Raji (cell line): ENCODE measurements around the gene KANK4.

Experiments
- POLR2A ChIP-seq: IDR thresholded peaks from 2 replicates; pipeline ENCODE4 v1.6.1; 2011; ENCODE audit warnings: low read depth, low read length, control low read depth; ENCODE audit not compliant: insufficient read depth

The KANK4 gene

DNA sequence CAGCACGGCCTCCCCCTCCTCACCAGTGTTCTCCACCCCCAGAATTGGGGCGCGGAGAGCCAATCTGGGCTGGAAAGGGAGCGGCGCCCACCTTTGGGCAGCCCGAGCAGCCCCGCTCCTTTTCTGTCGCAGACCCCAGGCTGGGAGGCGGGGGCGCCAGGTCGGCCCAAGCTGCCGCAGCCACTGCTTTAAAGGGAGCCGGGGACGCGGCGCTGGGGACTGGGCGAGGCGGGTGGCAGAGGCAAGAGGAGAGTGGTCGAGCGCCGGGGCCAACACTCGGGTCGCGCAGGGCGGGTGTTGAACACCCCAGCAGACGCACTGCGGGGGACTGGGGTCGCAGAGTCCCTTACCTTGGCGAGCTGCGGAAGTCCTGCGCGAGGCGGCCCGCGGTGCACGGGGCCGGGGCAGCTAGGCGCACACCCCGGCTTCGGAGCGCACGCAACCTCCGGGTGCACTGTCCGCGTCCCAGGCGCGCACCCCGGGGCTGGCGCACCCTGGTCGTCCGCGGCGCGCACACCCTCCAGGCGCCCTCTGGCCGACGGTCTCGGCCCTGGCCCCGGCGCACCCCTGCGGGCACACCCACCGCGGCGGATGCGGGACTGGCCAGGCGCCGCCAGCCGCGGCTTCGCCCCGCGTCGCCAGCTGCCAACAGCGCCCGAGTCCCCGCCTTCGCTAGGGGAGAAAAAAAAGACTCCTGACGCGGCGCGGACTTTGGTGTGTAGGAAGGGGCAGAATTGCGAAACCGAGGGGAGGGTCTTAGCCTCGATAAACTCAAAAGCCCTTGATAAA, at the start of gene KANK4:
Gene KANK4, minus strand, starts transcription at position 679 of the 789 bp plus-strand sequence. CDS start 37,870 bp downstream, outside the sequence.
- no peak for TF ChIP-seq POLR2A

DNA sequence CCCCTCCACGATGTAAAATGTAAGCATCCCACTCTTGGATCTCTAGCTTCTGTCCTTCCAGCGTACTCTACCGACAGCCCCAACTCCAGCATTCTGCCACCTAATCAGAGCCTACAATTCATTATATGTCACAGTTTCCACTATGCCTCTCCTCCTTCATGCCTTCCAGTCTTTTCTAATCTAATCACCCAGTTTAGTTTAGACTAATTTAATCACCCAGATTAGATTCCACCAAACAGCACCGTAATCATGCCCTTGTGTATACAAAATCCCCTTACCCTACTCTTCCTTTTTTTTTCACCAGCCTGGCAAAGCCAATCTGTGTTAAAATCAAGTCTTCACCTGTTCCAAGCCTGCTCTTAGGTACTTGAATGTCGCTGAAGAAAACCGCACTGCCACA, 49.8 kb upstream of the KANK4 start:
- no peak for TF ChIP-seq POLR2A

DNA sequence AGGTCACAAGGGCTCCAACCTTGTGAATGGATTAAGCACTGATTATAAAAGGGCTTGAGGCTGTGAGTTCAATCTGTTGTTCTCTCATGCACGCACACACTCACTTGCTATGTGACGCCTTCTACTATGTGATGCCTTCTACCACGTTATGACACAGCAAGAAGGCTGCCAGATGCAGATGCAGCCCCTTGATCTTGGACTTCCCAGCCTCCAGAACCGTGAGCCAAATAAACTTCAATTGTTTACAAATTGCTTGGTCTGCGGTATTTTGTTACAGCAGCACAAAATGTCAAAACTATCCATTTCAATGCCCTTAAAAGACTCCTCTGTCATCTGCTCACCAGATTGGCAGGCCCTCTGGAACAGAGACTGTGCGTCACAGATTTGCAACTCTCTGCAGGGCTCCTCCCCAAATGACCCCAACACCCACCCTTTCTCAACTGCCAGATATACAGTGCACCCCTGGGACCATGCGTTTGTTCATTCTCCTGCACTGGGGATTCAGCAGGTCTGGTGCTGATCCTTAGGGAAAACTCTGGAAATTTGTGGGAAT, 47.8 kb upstream of the KANK4 start:
- TF ChIP-seq POLR2A: no peak

DNA sequence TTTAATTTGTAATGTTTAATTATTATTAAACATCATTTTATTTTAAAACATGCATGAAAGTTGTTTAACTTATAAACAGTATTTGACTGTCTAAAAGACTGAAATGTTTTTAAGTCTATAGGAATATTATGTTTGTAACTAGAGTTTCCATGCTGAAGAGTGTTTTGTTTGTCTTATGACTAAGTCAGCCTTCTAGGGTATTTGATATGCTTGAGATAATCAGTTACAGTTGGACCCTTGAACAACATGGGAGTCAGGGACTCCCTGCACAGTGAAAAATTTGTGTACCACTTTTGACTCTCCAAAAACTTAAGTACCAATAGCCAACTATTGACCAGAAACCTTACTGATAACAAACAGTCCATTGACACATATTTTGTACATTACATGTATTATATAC, 45.5 kb upstream of the KANK4 start:
- no peak for TF ChIP-seq POLR2A

DNA sequence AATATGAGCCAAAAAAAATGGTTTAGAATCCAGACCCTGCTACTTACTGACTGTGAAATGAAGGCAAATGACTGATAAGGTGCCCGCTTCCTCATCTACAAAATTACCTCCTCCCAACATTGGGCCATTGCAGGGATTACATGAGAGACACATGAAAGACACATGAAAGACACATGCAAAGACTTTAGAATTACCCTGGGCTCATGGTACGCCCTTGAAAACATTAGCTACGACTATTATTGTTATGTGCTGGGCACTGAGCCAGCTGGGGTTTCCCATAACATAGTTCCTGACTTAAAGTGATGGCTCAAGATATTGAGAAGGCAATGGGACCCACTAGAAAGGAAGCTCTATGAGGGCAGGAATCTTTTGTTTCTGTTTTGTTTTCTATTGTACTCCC, 43.7 kb upstream of the KANK4 start:
- TF ChIP-seq POLR2A: no peak

DNA sequence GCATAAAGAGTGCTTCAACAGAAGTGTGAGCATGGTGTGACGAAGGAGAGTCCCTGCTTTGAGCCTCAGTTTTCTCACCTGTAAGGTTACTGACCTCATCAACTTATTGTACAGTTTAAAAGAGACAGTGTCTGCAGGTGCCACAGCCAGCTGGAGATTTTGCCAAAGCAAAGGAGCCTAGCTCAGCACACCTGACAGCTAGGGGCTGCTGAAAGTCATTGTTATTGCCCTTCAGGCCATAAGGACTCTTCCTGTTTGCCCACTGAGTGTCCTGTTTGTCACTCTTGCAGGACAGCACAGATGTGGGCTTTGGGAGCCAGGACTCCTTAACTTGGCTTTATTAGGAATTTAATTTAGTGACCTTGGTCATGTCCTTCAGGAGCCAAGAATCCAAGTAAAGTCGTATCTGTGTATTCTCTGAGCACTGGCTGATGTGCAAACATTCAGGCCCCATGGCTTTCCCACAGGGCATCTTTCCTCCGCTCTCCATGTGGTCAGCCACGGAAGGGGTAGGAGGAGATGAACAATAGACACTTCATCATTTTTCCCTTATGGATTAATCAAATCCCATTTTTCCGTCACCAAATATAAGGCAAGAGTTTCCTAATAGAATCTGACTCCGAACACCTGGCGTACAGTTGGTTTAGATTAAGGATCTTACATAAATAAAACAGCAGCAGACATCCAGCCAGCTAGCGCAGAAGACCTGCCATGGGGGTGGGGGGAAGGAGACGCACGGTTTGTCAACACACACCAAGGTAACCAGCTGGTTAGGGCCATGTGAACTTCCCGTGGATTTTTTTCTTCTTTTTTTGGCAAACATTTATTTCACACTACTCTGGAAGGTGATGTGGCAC, 43.1 kb upstream of the KANK4 start:
- TF ChIP-seq POLR2A: no peak

DNA sequence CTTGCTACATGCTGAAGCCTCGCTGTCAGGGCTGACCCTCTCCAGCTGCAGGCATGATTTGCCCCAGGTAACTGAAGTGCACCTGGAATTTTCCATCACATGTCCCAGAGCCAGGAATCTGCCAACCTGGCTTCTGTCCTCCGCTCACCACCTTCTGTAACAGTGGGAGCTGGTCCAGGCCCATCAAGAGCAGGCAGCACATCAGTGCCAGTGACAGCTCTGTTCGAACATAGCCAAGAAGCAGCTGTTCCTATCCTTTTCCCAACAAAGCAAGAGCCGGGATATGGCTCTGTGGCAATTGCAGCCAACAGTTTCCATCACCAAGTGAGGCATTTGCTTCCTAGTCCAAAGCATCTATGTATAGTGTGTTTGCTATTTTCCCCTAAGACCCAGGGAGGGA, 42.2 kb upstream of the KANK4 start:
- TF ChIP-seq POLR2A: no peak

DNA sequence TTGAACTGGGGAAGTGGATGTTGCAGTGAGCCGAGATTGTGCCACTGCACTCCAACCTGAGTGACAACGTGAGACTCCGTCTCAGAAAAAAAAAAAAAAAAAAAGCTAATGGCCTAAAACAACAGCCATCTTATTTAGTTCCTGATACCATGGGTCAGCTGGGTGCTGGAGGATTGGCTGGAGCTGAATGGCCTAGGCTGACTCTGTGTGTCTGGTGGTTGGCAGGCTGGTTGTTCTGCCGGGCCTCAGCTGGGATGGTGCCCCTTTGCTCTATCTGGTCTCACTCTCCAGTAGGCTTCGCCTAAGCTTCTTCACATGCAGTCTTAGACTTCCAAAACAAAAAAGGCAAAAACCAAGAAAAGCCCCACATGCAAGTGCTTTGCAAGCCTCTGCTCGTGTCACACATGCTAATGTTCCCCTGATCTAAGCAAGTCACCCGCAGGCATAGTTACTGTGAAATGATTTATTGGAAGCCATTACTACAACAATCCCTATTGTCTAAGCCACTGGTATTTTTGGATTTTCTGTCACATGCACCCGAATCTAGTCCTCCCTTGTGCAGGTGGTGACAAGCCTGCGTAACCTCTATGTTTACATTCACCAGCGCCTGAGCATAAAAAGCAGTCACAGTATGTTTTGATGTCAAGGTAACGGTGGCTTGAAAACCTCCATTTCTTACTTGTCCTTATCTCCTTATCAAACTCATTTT, 39.6 kb upstream of the KANK4 start:
- no peak for TF ChIP-seq POLR2A

DNA sequence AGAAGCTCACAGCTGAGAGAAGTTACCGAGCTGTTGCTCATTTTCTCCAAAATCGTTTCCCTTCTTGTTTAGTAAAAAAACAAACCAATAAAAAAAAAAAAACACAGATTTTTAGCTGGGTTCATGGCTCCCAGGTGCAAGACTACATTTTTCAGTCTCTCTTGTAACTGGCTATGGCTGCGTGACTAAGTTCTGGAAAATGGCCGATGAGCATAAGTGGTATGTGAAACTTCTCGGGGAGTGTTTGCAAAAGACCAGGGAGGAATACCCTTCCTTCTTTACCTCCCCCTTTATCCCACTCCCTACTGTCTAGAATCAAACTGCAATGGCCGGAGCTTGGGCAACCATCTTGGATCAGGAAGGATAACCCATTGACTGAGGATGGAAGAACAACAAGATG, 38.7 kb upstream of the KANK4 start:
- TF ChIP-seq POLR2A: no peak

DNA sequence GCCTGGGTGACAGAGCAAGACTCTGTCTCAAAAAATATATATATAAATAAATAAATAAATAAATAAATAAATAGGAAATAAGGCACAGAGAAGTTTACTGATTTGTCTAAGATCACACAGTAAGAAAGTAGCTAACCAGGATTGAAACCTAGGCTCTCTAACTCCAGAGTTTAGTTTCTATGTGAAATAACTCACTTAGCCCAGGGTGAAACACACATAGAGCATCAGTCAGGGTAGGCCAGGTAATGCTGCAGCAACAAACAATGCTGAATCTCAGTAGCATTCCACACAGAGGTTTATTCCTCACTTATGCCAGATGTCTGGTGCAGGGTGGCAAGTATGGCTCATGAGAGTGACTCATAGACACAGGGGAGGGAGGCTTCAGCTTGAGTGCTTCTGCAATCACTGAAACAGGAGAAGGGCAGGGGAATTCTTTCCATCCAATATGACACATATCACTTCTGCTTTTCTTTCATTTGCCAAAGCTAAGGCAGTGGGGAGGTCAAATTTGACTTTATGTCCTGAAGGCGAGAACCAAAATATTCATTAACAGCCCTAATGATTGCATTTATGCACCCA, 37.1 kb upstream of the KANK4 start:
- no peak for TF ChIP-seq POLR2A

DNA sequence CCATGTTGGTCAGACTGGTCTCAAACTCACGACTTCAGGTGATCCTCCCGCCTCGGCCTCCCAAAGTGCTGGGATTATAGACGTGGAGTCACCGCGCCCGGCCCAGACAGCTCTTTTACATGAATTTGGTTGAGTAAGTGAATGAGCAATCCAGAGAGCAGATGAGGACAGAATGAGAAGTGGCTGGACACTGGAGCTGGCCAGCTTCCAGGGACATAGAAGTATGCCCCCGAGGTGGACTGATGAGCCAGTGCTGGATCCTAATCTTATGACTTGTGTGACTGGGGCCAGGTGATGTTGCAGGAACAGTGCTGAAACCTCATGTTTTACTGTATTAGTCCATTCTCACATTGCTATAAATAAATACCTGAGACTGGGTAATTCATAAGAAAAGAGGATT, 35.9 kb upstream of the KANK4 start:
- no peak for TF ChIP-seq POLR2A

DNA sequence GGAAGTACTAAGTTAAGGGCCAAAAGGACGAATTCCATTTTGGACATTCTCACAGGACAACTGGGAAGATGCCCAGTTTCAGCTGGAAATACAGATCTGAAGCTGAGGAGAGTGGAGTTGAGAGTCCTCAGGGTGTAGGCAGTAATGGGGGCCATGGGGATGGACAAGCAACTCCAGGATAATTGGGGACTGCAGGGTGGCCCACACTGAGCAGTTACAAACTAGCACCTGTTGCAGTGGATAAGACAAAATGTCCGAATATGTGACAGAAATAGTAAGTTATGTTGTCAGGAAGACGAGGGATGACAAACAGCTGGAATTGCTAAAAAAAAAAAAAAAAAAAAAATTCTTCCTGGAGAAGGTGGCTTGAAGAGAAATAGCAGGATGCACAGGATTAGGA, 34.6 kb upstream of the KANK4 start:
- no peak for TF ChIP-seq POLR2A

DNA sequence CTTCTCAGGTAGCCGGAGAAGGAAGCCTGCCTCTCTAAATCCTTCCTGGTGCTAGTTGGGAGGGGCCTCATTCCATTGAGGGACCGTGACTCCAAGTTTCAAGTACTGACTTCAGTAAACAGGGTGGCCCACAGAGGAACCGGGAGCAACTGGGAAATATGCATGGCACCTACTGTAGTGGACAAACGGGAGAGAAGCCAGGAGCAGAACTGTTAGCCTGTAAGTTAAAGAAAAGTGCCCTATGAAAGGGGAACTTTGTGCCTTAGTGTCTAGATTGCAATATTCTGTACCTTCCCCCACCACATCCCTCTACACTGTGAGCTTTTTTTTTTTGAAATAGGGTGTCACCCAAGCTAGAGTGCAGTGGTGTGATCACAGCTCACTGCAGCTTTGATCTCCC, 33.2 kb upstream of the KANK4 start:
- TF ChIP-seq POLR2A: no peak

DNA sequence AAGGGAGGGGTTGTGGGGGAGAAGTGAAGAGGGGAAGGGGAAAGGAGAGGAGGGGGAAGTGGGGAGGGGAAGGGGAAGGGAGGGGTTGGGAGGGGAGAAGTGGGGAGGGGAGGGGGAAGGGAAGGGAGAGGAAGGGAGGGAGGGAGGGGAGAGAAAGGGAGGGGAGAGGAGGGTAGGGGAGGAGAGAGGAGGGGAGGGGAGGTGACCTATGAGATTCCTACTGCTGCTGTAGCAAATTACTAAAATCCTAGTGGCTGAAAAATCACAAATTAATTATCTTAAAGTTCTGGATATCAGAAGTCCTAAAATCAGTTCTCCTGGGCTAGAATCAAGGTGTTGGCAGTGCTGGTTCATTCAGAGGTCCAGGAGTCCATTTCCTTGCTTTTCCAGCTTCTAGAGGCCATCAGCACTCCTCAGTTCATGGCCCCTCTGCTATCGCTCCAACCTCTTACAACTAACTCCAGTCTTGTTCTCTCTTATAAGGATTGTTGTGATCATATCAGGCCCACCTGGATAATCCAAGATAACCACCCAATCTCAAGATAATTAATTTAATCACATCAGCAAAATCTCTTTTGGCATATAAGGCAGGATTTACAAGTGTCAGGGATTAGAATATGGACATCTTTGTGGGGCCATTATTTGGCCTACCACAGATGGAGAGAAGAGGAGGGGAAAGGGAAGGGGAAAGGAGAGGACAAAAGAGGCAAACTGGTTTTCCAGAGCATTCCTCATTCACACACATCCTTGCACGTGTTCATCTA, 30.4 kb upstream of the KANK4 start:
- no peak for TF ChIP-seq POLR2A
